OCI-LY1 (cell line): ENCODE data around the gene CDY2A.
"Not testable (repeated sequence)": the region's sequence is repeated elsewhere in the genome, so short reads cannot be mapped to it uniquely, and the experiment has no call there.

Experiments used
- EZH2 ChIP-seq: fragments of 200-600 bp; sonication (generic), shearing (Covaris generic); IDR thresholded peaks from 2 replicates; pipeline ENCODE4 v1.8.0; 2017; ENCODE audit warnings: borderline replicate concordance, mixed run types, mild to moderate bottlenecking, antibody characterized with exemption, low read length, moderate library complexity, mixed read lengths
- TF ChIP-seq, protein P1 (sequence below): fragments of 200-600 bp; sonication (generic), shearing (Covaris generic); IDR thresholded peaks from 2 replicates; pipeline ENCODE4 v1.5.1; 2017; ENCODE audit warnings: mild to moderate bottlenecking, antibody characterized with exemption, low read length, moderate library complexity, mixed read lengths

DNA sequence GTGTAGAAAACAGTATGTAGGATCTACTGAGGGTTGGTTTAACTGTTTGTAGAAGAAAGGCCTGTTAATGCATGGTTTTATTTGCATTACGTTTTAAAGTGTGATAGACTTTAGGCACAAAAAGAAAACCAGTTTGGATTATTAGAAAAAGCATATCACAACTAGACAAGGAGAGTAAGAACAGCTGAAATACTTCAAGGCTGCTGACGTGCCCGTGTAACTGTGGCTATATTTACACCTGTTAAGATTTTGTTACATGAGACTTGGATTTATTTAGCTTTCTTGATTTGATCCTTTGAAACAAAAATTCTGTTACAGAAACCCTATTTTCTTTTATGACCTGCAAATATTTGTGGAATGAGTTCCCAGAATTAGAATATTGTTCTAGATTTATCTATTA is 9.3 kb downstream of the CDY2A start:
- TF ChIP-seq, protein P1, sequence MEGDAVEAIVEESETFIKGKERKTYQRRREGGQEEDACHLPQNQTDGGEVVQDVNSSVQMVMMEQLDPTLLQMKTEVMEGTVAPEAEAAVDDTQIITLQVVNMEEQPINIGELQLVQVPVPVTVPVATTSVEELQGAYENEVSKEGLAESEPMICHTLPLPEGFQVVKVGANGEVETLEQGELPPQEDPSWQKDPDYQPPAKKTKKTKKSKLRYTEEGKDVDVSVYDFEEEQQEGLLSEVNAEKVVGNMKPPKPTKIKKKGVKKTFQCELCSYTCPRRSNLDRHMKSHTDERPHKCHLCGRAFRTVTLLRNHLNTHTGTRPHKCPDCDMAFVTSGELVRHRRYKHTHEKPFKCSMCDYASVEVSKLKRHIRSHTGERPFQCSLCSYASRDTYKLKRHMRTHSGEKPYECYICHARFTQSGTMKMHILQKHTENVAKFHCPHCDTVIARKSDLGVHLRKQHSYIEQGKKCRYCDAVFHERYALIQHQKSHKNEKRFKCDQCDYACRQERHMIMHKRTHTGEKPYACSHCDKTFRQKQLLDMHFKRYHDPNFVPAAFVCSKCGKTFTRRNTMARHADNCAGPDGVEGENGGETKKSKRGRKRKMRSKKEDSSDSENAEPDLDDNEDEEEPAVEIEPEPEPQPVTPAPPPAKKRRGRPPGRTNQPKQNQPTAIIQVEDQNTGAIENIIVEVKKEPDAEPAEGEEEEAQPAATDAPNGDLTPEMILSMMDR = not testable (repeated sequence)
- TF ChIP-seq EZH2 = not testable (repeated sequence)
